HG03432 (cell line): Measurements from ENCODE around the gene PARP14.

ENCODE experiments used
- ATAC-seq: cut with Tn5 transposase; IDR thresholded peaks from one replicate; pipeline ENCODE4 v1.9.1; 2021; ENCODE audit warnings: mild to moderate bottlenecking, moderate library complexity; ENCODE audit not compliant: unreplicated experiment

Gene PARP14

DNA sequence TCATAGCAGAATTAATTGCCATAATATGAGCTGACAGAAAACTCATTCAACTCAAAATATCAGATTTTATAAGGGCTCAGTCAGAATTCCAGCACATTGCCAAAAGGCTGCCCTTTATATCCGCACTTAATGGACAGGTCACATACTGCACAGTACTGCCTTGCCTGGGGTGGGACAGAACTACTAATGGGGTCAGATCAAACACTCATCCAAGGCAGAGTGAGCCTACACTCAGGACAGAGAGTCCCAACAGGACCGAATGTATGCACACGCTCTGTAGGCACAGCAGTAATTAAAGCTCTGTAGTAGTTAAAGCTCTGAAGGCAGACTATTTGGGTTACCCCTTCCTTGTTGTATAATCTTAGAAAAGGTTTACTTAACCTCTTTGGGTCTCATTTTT, 85.8 kb downstream of the PARP14 start:
- no peak for ATAC-seq

DNA sequence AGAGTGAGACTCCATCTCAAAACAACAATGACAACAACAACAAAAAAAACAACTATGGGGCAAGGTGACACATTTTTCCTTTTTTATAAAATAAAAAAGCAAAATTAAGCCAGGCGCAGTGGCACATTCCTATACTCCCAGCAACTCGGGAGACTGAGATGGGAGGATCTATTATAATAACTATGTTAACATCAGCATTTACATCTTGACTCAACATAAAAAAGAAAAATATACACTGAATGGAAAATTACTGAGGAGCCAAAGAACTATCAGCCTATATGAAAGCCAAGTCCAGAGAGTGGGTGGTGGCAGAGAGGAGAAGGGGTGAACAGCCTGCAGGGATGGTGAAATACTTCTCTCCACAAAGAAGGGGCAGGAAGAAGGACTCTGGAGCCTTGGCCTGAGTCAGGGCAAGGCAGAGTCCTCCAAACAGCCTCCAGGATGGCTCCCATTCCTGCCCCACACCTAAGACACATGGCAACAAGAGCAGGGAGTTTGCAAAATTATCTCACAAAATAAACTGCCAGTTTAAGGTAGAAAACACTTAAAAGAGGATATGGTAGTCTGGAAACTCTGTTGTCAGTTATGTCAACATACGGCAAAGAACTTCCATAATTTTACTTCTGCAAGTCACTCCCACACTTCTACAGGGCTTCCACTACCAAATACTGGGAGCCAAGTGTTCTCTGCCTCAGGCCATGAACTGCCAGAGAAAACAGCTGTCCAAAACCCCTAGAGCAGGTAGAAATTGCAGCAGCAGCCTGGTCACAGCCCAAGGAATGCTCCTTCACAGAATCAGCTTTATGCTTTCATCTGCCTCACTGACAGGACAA, 87.1 kb downstream of the PARP14 start:
- ATAC-seq, result no peak

DNA sequence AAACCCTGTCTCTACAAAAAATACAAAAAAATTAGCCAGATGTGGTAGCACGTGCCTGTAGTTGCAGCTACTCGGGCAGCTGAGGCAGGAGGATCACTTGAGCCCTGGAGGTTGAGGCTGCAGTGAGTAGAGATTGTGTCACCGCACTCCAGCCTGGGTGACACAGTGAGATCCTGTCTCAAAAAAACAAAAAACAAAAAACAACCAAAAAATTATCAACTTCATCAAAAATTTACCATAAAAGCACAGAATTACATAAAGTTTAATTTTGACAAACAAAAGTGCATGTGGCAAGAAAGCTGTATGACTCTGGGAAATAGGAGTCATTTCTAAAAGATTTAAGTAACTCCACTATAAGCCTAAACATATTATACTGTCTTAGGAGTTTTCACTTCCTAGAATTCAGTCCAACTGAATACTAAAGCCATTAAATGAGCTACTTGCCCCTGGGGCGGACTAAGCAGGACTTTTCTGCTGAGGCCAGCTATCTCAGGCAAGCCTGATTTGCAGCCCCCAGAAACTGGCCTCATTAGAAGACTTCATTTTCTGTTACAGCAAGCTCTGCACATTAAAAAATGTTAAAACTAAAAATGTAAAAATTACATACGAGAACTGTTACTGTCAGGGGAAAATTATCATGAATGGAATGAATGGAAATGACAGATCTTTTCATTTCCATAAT, 90.0 kb downstream of the PARP14 start:
- ATAC-seq, result no peak

DNA sequence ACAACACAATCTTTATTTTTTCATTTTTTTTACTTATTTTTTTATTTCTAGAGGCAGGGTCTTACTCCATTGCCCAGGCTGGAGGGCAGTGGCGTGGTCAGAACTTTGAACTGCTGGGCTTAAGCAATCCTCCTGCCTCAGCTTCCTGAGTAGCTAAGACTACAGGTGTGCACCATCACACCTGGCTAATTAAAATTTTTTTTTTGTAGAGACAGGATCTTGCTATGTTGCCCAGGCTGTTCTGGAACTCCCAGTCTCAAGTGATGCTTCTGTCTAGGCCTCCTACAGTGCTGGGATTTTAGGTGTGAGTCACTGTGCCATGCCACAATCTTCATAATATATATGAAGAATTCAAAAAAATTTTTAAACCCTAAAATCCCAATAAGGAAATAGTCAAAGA, 92.2 kb downstream of the PARP14 start:
- no peak for ATAC-seq

DNA sequence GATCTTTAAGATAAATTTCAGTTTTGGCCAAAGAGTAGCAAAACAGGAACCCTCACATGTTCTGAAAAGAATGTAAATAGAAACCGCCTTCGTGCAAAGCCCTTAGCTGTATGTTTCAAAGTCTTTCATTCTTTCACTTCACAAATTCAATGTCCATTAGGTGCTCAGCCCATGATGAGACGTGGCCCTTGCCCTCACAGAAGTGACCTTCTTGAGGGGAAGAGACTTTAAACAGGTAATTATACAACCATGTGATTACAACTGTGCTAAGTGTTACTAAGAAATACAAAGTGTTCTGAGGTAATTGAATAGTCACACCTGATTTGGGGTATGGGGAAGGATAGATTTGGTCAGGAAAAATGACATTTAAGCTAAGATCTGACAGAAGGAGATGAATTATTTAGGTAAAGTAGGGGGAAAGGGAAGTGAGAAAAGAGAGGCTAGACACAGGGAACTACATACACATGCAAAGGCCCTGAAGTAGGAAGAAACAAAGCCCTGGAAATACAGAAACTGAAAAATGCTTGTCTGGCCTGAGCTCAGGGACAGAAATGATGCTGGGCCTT, 93.4 kb downstream of the PARP14 start:
- peak; percentile 71 for ATAC-seq

DNA sequence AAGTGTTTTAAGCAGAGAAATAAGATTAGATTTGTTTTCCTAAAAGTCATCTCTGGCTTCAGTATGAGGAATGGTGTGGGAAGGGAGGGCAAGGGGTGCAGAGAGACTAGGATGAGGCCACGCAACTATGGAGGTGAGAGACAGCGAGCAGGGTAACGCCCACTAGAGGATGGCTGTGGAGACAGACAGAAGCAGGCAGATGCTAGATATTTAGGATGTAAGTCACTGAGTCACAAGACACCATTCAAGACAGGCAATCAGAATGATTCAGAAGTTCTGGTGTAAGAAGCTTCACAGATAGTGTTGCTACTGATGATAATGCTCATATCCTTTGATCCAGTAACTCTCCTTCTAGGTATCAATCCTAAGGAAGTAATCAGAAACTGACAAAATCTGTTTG, 93.9 kb downstream of the PARP14 start:
- ATAC-seq, result peak; percentile 21

DNA sequence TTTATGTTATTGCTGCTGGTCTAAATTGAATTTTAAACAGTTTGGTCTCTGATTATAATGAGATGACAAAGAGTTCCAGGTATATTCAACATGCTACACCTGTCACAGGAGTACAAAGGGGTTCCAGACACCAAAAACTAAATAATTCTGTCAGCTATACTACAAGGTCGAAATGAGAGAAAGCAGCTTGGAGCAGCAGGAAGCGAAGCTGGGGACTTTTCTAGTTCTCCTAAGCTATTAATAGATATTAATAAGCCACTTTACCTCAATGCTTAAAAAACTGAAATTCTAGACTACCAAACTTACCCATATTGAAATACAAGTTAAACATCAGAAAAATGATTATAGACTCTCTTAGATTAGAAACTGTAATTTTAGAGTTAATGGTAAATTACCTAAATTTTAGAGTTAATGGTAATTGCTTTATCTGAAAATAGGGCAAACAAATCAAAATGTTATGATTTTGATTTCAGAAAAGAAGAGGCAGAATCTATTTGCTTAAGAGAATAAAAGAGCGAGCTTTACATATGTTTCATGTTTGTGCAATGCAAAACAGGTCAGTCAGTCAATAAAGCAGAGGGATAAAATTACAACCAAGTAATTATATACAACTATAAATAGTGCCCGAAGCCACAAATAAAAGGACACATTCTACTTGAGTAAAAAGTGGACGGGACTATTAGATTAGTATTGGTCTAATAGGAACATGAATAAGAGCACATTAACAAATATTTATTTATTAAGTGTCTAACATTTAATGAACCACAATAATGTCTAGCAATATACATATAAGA, 96.2 kb downstream of the PARP14 start:
- no peak for ATAC-seq

DNA sequence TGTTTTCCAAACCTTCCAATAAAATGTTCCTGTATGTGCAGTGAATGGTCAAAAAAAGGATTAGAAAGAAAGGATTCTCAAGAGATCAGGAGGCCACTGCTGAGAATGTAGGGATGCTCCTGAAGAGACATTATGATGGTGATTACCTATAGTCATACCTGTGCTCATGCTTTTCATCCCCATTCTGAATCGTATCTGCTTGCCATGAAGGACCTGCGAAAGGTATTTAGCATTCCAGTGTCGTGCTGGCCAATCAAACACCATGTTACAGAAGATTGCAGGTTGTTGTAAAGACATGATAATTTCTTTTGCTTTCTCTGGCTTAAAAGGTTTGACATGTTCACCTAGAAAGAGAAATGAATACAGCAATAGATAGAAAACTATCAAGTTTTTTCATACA, 96.9 kb downstream of the PARP14 start:
- no peak for ATAC-seq
